Measurements from ENCODE around the gene STARD13.

The STARD13 gene

GRCh38 chr13:33227927-33228647 lies 57.5 kb downstream of the STARD13 start:
- no peak for DNase-seq (ENCODE audit: low spot score)

- DNase-seq (ENCODE audit: low spot score): no peak
These were observed 60.9 kb downstream of the STARD13 start for GRCh38 chr13:33224686-33225085.

- no peak for DNase-seq (ENCODE audit: low spot score)
These were observed 61.4 kb downstream of the STARD13 start for GRCh38 chr13:33224191-33224590.

- no peak for DNase-seq (ENCODE audit: low spot score)
These were observed 65.6 kb downstream of the STARD13 start for GRCh38 chr13:33219926-33220325.

GRCh38 chr13:33218426-33218825 lies 67.1 kb downstream of the STARD13 start:
- DNase-seq (ENCODE audit: low spot score): no peak

GRCh38 chr13:33218020-33218419 lies 67.5 kb downstream of the STARD13 start:
- DNase-seq (ENCODE audit: low spot score): no peak

GRCh38 chr13:33217256-33217655 lies 68.3 kb downstream of the STARD13 start:
- DNase-seq (ENCODE audit: low spot score): no peak

GRCh38 chr13:33213797-33214196 lies 71.8 kb downstream of the STARD13 start:
- DNase-seq (ENCODE audit: low spot score): no peak

- DNase-seq (ENCODE audit: low spot score): no peak
These were observed 72.4 kb downstream of the STARD13 start for GRCh38 chr13:33213024-33213768.

GRCh38 chr13:33212396-33212795 lies 73.2 kb downstream of the STARD13 start:
- no peak for DNase-seq (ENCODE audit: low spot score)

GRCh38 chr13:33210090-33210489 lies 75.5 kb downstream of the STARD13 start:
- no peak for DNase-seq (ENCODE audit: low spot score)

GRCh38 chr13:33208290-33209220 lies 77.0 kb downstream of the STARD13 start:
- DNase-seq (ENCODE audit: low spot score): no peak

- no peak for DNase-seq (ENCODE audit: low spot score)
These were observed 78.0 kb downstream of the STARD13 start for GRCh38 chr13:33207615-33207961.

GRCh38 chr13:33206945-33207614 lies 78.5 kb downstream of the STARD13 start:
- no peak for DNase-seq (ENCODE audit: low spot score)

GRCh38 chr13:33206425-33206824 lies 79.1 kb downstream of the STARD13 start:
- no peak for DNase-seq (ENCODE audit: low spot score)

GRCh38 chr13:33205804-33206221 lies 79.7 kb downstream of the STARD13 start:
- no peak for DNase-seq (ENCODE audit: low spot score)

- no peak for DNase-seq (ENCODE audit: low spot score)
These were observed 80.3 kb downstream of the STARD13 start for GRCh38 chr13:33205224-33205623.

GRCh38 chr13:33204130-33204927 lies 81.2 kb downstream of the STARD13 start:
- DNase-seq (ENCODE audit: low spot score): no peak

GRCh38 chr13:33202644-33203169 lies 82.8 kb downstream of the STARD13 start:
- DNase-seq (ENCODE audit: low spot score): no peak

GRCh38 chr13:33201659-33202058 lies 83.9 kb downstream of the STARD13 start:
- DNase-seq (ENCODE audit: low spot score): no peak

- no peak for DNase-seq (ENCODE audit: low spot score)
These were observed 86.2 kb downstream of the STARD13 start for GRCh38 chr13:33199289-33199850.
